ENCODE measurements around the gene PGAP1.

DNA sequence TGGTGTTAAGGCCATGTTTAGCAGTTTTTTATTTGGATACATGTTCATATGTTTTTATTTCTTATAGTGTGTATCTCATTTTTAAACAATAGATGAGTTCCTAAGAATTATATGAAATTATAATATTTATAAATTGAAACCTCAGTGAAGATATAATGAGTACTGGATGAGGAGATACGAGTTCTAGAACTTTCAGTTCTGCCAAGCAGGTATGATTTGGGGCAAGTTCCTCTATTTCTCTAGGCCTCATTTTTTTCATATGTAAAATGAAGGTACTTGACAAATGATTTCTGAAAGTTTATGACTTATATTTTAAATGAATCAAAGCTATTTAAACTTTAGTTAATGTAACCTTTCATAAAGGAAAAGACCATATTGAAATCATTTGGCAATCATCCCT, 8.2 kb upstream of the PGAP1 start:
- TF ChIP-seq HNRNPK (IDR thresholded peaks at IDR 0.05; ENCODE audit: low read depth, low read length, poor library complexity, severe bottlenecking) (no peak), ELF4 (CRISPR knock-in tag; IDR thresholded peaks at IDR 0.05) (no peak), POLR2AphosphoS2 (IDR thresholded peaks at IDR 0.05; ENCODE audit: low read length) (no peak), FOXA3 (CRISPR knock-in tag; conservative IDR thresholded peaks at IDR 0.05 in 1 of 2, IDR thresholded peaks at IDR 0.05 in 1 of 2) (no peak), SP1 (CRISPR knock-in tag; IDR thresholded peaks at IDR 0.05) (no peak), YY1 (IDR thresholded peaks at IDR 0.05; ENCODE audit: borderline replicate concordance in 1 of 3, control insufficient read depth in 1 of 3, extremely low read depth in 1 of 3, insufficient read depth in 3 of 3, insufficient read length in 1 of 3, insufficient replicate concordance in 2 of 3, low read depth in 1 of 3, low read length in 2 of 3) (no peak), POLR2A (conservative IDR thresholded peaks at IDR 0.05) (no peak), RFX5 (IDR thresholded peaks at IDR 0.05; ENCODE audit: low read depth, low read length) (no peak), EZH2 (IDR thresholded peaks at IDR 0.05; ENCODE audit: borderline replicate concordance, low read depth, low read length) (no peak)
- TF ChIP-seq, protein P1, sequence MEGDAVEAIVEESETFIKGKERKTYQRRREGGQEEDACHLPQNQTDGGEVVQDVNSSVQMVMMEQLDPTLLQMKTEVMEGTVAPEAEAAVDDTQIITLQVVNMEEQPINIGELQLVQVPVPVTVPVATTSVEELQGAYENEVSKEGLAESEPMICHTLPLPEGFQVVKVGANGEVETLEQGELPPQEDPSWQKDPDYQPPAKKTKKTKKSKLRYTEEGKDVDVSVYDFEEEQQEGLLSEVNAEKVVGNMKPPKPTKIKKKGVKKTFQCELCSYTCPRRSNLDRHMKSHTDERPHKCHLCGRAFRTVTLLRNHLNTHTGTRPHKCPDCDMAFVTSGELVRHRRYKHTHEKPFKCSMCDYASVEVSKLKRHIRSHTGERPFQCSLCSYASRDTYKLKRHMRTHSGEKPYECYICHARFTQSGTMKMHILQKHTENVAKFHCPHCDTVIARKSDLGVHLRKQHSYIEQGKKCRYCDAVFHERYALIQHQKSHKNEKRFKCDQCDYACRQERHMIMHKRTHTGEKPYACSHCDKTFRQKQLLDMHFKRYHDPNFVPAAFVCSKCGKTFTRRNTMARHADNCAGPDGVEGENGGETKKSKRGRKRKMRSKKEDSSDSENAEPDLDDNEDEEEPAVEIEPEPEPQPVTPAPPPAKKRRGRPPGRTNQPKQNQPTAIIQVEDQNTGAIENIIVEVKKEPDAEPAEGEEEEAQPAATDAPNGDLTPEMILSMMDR (IDR thresholded peaks at IDR 0.05 in 2 of 3, conservative IDR thresholded peaks at IDR 0.05 in 1 of 3; ENCODE audit: insufficient read depth in 2 of 3, low read depth in 1 of 3, low read length in 3 of 3) = no peak
- TF ChIP-seq, protein P2, sequence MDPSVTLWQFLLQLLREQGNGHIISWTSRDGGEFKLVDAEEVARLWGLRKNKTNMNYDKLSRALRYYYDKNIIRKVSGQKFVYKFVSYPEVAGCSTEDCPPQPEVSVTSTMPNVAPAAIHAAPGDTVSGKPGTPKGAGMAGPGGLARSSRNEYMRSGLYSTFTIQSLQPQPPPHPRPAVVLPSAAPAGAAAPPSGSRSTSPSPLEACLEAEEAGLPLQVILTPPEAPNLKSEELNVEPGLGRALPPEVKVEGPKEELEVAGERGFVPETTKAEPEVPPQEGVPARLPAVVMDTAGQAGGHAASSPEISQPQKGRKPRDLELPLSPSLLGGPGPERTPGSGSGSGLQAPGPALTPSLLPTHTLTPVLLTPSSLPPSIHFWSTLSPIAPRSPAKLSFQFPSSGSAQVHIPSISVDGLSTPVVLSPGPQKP (CRISPR knock-in tag; IDR thresholded peaks at IDR 0.05) = no peak
- TF ChIP-seq, protein P3, sequence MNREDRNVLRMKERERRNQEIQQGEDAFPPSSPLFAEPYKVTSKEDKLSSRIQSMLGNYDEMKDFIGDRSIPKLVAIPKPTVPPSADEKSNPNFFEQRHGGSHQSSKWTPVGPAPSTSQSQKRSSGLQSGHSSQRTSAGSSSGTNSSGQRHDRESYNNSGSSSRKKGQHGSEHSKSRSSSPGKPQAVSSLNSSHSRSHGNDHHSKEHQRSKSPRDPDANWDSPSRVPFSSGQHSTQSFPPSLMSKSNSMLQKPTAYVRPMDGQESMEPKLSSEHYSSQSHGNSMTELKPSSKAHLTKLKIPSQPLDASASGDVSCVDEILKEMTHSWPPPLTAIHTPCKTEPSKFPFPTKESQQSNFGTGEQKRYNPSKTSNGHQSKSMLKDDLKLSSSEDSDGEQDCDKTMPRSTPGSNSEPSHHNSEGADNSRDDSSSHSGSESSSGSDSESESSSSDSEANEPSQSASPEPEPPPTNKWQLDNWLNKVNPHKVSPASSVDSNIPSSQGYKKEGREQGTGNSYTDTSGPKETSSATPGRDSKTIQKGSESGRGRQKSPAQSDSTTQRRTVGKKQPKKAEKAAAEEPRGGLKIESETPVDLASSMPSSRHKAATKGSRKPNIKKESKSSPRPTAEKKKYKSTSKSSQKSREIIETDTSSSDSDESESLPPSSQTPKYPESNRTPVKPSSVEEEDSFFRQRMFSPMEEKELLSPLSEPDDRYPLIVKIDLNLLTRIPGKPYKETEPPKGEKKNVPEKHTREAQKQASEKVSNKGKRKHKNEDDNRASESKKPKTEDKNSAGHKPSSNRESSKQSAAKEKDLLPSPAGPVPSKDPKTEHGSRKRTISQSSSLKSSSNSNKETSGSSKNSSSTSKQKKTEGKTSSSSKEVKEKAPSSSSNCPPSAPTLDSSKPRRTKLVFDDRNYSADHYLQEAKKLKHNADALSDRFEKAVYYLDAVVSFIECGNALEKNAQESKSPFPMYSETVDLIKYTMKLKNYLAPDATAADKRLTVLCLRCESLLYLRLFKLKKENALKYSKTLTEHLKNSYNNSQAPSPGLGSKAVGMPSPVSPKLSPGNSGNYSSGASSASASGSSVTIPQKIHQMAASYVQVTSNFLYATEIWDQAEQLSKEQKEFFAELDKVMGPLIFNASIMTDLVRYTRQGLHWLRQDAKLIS (CRISPR knock-in tag; IDR thresholded peaks at IDR 0.05) = no peak
